GM19463 (cell line): Measurements from ENCODE around the gene NACC2.

Experiments used
- ATAC-seq: cut with Tn5 transposase; IDR thresholded peaks from one replicate; pipeline ENCODE4 v1.9.1; 2021; ENCODE audit warnings: mild to moderate bottlenecking, moderate library complexity; ENCODE audit not compliant: unreplicated experiment

Gene NACC2

DNA sequence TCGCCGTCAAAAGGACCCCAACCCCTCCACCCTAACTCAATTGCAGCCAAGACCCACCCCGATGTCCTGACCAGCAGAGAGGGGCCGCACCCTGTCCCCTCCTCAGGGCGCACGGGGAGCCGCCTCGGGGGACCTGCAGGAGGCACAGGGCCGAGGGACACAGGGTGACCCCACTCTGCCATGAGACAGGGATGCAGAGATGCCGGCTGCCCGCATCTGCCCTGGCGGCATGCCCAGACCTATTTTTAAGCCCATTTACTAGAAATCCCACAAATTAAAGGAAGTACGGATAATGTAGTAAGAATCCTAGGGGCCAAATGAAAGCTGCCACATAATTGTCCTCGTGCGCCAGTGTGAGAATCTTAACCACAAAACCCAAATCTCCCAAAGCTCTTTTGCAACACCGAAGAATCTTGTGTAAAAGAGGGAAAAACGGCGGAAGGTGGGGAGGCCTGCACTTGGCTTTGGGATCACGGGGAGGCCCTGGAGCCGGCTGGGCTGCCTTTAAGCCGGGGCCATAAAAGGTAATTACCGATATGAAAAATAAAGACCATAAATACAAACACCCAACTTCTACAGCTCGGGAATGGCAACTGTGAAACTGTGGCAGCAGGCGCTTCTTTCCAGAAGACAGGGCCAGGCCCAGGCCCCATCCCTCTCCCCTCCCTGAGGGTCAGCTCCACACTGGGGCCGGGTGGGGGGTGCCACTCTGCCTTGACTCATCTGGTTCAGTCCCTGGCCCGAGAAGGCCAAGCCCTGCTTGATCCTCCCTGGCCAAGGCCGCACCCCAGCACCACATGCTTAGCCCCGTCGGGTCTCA, 35.0 kb downstream of the NACC2 start:
- no peak for ATAC-seq

DNA sequence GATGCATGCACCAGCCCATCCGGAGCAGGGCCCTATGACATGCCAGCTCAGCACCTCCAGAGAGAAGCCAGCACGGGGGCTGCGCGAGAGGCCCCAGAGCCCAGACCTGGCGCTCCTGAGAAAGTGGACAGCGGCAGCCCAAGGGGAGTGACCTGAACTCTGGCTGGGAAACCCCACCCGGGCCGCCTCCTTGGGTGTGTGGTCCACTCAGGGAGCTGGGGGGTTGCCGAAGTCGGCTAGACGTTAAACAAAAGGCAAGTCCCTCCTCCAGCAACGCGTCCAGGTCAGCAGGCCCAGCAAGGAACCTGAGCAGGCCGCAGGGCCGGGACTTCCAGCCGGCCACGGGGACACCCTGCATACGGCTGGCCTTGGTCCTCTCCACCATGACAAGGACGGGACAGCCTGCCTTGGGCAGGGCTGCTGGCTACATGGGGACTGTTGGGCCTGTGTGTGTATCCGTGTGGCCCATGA, 35.7 kb downstream of the NACC2 start:
- ATAC-seq = no peak

DNA sequence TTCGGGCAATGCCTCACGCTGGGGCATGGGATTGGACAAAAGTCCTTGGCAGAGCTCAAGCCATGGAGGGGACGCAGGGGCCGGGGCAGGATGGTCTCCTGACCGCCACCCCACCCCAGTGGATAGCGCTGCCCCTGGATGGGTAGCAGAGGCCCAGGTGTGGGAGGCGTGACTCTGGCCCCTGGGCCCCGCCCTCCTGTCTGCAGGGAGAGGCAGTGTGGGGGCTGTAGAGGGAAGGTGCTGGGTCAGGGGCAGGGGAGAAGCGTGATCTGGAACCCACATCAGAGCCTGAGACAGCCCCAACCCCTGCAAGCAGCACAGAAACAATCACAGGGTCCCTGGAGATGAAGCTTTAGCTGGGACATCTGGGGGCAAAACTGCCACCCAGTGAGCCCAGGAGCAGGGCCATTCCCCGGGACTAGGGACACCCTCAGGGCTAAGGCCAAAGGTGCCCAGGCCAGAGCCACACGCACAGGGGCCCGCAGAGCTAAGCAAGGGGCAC, 36.2 kb downstream of the NACC2 start:
- no peak for ATAC-seq

DNA sequence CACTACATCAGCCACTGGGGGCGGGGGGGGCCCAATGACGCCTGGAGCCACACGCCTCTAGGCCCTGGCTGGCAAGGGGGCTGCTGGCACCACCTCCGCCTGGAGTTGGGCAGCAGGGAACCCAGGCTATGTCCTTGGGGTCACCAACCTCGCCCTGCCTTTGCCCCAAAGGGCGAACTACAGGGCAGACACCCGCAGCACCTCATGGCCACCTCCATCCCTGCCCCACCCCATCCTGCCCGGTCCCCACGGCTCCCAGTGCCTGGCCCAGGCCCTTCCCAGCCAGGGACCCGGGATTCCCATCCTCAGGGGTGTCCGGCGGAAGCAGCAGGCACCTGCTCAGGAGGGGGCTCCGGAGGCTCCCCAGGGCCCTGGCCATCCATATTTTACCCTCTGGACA, 37.0 kb downstream of the NACC2 start:
- no peak for ATAC-seq

DNA sequence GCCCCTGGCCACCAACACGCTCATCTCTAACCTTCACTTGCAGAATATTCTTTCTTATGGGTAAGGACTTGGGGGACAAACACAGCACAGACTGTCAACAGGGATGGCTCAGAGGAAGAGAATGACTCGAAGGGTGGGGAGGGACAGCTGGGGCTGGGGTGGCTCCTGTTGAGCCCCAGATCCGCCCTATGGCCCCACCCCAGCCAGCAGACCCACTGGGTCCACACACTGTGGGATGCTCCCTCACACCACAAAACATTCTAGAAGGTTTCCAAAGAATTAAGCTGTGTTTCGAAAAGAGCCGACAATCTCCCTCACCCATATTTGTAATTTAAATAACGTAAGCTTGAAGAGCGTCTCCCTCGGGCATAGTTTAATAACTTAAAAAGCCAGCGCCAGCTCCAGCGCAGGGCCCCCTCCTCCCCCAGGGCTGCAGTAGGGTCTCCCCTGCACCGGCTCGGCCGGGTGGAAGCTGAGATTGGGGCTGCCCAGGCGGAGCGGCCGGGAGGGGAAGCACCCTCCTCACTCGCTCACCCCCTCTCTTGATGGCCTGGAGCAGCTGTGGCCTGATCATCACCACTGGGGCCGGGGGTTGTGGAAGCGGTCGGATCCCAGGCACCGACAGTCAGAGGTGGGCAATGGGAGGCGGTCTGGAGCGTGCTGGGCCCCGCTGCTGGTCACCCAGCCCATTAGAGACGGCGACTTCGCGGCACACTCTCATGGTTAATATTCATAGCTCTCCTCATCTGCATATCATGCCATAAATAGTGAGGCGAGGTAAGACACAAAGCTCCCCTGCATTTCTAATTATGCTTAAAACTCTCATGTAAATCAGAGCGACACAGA, 37.6 kb downstream of the NACC2 start:
- ATAC-seq = no peak

DNA sequence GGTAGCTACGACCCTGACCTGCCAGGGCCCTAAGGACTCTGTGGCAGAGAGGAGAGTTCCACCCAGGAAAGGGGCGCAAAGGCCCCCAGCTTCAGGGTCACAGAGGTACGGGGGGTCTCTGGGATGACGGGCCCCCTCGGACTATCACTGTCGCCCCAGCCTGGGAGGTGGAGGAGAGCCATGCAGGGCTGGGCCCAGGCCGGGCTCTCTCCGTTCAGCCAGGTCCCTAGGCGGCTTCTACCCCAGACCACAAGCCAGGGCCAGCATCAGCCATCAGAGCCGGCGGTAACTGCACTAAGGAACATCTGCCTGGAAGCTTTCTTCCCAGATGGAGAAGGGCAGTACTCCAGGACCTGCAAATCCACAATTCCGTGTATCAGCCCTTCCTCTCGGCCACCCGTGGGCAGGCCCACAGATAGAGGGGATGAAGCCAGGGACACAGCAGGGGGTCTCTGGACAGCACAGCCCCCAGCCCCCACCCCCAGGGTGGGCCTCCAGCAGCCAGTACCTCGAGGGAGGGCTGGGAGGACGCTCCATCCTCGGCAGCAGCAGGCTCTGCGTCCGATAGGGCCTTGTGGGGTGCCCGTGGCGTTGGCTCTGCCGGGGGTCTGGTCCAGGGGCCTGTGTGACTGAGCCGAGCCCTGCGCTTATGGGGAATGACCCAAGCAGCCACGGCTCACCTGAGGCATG, 38.4 kb downstream of the NACC2 start:
- no peak for ATAC-seq

DNA sequence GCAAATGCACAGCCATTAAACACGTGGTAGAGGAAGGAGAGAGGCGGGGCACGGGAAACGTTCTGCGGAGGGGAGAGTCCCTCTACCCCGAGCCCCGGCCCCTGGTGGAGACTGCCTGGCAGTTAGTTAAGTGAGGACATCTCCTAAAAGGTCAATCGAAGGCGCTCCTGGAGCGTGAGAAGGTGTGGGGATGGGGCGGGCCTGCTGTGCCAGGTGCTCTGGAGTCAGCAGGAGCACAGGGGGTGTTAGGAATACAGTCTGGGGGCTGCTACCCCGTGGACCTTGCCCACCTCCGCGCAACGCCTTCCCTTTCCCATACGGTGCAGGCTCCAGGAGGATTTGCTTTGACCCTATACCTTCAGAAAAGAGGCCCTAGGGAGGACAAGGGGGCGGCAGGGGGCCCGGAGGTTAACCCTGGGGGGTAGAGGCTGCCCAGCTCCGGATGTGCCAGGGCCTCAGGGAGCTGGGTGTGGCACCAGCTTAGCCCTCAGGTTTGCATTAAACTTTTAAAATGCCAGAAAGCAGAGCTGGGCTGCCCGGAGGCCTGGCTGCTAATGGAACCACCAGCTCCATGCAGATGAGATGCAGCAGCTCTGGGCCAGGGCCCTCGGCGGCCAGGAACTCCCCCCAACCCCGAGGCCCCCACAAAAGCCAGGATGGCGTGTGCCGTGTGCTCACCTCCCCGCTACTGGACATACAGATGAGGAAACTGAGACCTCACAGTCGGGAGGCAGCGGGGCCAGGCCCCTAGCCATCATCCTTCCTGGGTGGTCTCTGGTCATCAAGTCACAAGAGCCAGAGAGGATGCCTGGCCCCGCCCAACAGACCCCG, 39.2 kb downstream of the NACC2 start:
- ATAC-seq = no peak

DNA sequence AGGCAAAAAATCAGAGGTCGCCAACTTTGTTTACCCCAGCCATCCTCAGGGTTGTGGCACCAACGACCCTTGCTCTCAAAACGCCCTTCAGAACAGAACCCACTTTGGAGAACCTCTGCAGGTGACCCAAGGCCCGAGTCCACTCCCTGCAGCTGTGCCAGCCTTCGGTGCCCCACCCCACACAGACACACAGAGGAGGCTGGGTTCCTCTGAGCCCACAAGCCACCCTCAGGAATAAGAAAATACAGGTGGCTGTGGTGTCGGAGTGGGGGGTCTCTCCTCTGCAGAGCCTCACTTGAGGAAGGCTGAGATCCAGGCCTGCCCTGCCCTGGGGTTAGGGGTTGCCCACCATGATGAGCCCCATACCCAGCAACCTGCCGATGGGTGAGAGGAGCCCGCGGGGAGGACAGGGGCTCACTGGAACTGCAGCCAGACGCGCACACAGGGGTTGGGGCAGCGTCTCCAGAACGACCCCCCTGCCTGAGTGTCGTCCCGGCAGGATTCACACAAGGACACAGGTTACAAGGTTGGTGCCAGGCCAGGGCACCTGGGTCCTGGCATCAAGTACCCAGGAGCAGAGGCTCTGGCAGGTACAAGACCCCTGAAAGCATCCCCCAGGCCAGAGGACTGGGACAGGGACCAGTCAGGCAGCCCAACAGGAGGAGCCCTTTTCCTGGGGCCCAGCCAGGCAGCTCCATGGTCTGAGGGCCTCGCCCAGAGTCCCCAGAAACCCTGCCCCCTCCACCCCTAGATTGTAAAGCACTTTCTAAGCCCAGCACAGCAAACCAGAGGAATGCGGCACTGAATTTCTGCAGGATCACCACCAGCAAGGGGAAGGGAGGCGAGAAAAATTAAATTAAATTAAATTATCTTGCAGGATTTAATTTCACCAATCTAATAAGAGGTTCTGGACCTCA, 40.0 kb downstream of the NACC2 start:
- no peak for ATAC-seq

DNA sequence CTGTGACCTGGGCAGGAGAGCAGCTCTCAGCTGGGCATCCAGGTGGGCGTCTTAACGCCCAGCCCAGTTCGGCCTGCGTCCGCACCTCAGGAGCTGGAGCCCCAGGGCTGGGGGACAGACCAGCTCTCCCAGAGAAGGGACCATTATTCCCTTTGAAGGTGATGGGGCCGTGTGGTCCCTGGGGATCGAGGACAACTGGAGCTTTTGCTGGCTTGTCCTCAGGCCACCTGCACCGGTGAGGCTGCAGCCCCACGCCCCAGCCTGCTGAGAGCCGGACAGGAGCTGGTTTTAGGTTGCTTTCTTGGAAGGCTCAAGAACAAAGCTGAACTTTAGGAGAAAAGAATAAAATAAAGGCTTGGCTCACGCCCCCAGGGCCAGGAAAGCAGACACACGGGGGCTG, 40.9 kb downstream of the NACC2 start:
- no peak for ATAC-seq

DNA sequence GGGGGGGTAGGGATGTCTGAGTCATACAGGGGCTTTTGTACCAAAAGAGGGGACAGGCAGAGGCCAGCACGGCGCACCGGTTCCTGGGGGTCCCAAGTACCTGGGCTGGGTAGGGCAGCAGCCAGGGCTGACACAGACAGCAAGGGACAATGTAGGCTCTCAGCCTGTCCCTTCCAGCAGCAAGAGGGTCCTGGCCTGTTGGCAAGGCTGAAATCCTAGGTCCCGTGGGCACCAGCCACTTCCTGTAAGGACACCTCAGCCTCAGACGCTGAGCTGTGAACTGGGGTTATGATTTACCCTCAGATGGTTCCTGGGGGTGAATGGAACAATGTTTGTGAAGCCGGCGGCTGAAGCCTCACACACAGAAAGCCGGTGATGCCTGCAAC, 41.3 kb downstream of the NACC2 start:
- no peak for ATAC-seq

DNA sequence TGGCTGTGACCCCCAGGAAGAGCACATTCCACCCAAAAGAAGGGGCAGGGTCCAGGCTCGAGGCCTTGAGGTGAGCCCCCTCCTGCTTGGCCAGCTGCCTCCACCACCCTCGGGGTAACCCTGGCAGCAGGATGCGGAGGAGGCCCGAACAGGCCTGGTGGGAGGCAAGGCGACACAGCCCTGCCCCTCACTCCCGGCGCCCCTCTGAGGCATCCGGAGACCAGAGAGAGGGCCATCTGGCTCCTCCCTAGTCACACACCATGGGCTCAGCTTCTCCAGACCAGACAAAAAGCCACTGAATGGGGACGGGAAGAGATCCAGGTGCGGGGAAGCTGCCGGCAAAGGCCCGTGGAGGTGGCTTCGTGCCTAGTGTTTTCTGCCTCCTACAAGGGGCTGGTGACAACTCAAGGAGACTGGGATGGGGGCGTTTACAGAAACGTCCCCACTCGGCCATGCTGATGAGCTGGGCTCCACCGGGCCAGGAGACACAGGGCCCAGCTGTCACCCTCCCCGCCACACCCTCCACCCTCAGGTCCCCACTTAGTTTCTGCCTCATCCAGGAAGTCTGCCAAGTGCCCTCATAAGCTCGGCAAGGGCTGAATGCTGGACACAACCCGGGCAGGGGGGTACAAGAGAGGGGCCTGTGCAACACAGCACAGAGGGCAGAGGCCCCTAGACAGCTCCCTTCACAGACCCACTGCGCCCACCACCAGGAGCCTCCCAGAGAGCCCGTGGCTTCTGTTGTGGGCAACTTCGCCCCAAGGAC, 41.9 kb downstream of the NACC2 start:
- ATAC-seq = no peak

DNA sequence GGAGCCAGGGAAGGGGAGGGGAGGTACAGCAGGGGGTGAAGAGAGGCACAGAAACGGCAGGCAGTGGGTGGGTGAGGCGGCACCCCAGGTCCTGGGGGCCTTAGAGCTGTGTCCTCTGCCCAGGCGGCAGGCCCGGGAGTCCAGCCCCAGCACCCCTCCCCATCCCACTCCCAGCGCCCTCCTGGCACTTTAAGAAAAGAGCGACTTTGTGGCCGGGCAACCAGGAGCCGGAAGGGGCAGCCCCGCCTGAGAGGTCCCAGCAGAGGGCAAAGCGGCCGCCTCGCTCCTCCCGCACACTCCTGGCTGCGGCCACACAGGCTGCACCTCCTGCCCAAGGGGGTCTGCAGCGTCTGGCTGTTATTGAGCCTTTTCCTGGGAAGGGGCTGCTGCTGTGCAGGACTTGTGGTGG, 42.6 kb downstream of the NACC2 start:
- ATAC-seq = no peak

DNA sequence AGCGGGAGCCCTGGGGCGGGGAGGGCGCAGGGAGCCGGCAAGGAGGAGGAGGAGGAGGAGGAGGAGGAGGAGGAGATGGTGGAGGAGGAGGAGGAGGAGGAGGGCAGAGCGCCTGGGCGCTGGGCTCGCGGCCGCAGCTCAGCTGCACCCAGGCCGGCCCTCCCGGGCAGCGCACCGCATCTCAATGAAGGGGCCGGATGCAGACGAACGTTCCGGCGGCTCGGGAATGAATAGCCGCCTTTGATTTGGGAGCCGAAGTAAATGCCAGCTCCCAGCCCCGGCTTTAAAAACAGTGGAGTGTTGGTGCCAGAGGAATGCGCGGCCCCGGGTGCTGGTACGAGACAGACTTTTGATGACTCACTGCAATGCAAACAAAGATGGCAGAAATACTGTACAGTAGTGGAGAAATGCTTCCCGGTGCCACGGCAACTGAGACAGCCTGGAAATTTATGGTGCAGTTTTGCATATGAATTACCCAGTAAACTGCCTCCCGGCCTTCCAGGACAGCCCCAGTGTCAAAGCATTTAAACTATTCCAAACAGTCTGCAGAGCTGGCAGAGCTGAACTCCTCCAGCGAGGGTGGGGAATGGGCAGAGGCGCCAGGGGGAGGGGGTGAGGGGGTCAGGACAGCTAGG, 43.1 kb downstream of the NACC2 start:
- no peak for ATAC-seq

DNA sequence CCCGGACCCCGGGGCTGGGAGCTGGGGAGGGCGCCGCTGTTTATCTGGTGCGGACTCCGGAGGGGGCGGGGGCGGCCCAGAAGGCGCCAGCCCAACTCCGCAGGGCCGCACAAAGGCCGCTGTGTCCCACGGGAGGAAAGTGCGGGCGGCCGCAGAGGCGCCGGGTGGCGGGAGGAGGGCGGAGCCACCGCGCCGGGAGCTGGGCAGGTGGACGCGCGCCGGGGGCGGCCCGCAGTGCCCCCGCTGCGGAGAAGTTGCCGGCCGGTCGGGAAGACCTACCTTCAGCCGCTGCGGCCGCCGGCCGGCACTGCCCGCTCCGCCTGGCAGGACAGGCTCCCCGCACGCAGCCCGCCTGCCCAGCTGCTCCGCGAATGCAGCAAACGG, 43.6 kb downstream of the NACC2 start:
- no peak for ATAC-seq

DNA sequence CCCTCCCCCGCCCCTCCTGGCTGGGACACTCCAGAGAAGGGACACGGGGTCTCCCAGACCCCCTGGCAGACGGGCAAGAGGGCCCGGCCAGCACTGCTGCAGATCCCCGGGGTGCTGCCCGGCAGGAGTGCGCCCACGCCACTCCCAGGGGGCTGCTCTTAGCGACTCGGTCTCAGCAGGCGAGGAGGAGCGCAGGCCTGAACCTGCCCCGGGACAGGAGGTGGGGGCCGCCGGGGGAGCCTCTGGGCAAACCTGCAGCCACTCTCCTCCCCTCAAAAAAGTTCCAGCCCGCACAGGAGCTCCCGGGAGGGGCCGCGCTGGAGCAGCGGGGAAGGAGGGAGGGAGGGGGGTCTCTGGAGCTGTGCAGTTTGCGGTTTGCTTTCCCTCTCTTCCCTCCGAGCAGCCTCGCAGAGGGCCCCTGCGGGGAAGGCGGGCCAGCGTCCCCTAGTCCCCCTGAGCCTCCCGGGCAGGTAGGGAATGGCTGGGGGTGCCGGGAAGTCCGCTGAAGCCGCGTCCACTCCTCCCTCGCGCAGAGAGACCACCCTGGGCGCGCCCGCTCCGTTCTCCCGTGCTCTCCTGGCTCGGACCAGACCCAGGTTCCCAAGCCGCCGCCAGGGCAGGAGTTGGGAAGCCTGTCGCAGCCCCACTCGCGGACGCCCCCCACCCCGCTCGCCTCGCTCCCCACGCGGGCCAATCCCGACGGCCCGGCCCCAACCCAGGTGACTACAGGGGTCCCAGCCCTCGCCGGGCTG, 44.2 kb downstream of the NACC2 start:
- no peak for ATAC-seq

DNA sequence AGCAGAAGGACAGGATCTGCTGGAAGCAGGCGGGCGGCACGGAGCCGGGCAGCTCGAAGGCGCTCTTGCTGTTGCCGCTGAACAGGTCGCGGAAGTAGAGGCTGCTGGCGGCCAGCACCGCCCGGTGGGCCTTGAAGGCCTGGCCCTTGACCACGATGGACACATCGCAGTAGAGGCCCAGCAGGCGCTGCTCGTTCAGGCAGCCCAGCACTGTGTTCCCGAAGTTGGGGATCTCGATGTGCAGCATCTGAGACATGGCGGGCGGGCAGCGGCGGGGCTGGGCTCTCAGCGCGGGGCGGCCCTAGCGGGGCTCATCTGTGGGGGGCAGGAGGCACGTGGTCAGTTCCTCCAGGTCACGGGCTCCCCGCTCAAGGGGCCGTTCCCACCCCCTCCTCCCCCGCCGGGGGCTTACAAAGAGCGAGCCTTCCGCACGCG, 44.8 kb downstream of the NACC2 start:
- ATAC-seq = no peak

DNA sequence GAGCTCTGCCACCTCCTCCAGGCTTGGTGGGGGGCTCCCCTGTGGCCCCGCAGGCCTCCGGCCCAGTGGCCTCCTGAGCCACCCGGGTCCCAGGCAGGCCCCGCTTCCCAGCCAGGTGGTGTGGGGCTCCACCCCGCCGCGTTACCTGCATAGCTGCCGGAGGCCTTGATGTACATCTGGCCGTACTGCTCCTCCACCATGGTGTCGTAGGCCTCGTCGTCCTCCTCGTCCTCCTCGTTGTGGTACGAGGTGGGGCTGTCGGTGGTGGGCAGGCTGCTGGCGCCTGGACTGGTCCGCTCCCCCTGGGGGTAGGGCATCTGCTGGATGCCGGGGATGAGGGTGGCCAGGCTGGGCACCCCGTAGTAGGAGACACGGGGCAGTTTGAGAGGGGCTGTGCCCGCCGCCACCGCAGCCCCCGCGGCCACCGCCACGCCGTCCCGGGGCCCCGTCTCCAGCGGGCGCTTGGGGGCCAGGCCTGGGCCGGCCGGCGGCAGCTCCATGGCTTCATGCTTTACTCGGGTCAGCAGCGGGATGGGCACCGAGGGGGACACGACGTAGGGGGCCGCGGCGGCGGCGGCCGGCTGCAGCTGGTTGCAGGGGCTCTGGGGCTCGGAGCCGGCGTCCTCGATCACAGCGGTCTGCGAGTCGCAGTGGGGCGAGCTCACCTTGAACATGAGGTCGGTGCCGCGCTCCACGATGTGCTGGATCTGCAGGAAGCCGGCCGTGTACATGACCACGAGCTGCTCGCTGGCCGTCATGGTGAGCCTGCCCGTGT, 45.4 kb downstream of the NACC2 start:
- ATAC-seq = no peak
